Tibial nerve (tissue), 3 donors: ENCODE measurements around the gene NOS1AP.

Experiments used
- CTCF ChIP-seq, 5 experiments: fragments of 200-600 bp in 3 of 5; fragments of 450-650 bp in 2 of 5; sonication (generic) in 3 of 5; IDR thresholded peaks; one replicate each; pipeline ENCODE4 v1.5.1; 2016 to 2019; ENCODE audit warnings: antibody characterized with exemption in 5 of 5, mild to moderate bottlenecking in 3 of 5, moderate library complexity in 2 of 5
- POLR2A ChIP-seq, 2 donors: fragments of 450-650 bp; IDR thresholded peaks; one replicate each; pipeline ENCODE4 v1.6.1; 2017; ENCODE audit warnings: antibody characterized with exemption in 2 of 2, mild to moderate bottlenecking in 2 of 2, moderate library complexity in 2 of 2

GRCh38 chr1:162139211-162139610 is 69.7 kb downstream of the NOS1AP start:
- no peak for TF ChIP-seq CTCF (IDR thresholded peaks at IDR 0.05)
- TF ChIP-seq POLR2A (IDR thresholded peaks at IDR 0.05): no peak
